ENCODE data around the gene ACIN1.

DNA sequence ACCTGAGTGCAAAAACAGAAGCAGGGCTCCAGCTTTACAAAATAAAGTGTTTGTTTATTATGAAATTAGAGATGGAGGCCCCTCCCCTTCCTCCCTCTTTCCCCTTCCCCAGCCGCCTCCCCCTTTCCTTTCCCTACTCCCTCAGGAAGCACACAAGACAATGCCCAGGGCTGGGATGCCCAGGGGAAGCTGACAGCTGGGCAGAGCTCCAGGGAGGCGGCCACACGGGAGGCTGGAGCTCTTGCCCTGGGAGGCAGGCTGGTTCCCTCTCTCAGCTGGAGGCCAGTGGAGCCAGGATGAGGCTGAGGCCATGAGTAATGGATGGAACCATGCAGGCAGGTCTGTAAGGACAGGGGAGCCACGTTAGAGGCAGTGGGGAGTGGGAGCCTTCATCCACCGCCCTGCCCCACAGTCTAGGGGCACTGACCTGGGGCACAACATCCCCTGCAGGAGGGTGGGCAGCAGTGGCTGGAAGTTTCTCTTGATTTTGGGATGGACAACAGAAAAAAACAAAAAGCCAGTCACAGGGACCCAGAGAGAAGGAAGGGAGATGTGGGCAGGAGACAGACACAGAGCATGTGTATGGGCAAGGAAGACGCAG, 47.8 kb downstream of the ACIN1 start:
- TF ChIP-seq, protein P1, sequence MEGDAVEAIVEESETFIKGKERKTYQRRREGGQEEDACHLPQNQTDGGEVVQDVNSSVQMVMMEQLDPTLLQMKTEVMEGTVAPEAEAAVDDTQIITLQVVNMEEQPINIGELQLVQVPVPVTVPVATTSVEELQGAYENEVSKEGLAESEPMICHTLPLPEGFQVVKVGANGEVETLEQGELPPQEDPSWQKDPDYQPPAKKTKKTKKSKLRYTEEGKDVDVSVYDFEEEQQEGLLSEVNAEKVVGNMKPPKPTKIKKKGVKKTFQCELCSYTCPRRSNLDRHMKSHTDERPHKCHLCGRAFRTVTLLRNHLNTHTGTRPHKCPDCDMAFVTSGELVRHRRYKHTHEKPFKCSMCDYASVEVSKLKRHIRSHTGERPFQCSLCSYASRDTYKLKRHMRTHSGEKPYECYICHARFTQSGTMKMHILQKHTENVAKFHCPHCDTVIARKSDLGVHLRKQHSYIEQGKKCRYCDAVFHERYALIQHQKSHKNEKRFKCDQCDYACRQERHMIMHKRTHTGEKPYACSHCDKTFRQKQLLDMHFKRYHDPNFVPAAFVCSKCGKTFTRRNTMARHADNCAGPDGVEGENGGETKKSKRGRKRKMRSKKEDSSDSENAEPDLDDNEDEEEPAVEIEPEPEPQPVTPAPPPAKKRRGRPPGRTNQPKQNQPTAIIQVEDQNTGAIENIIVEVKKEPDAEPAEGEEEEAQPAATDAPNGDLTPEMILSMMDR (IDR thresholded peaks at IDR 0.05), result no peak
- TF ChIP-seq EP300 (IDR thresholded peaks at IDR 0.05) (no peak), POLR2AphosphoS5 (IDR thresholded peaks at IDR 0.05) (peak in 1 of 2 donors; percentile 33), POLR2A (IDR thresholded peaks at IDR 0.05) (no peak)

All from upper lobe of left lung (tissue), 4 donors.